Psoas muscle (tissue), 8 donors: ENCODE data around the gene KLC4. TPM values are rescaled to one million over a fixed set of nuclear protein-coding genes. Genes with fewer than 3 reads are reported as not detected.

ENCODE experiments used
- ATAC-seq, 4 donors: fragments of 200-7000 bp; cut with Tn5 transposase; one replicate each; pipeline ENCODE4 v1.9.1; 2020; ENCODE audit warnings: moderate library complexity in 3 of 4, mild to moderate bottlenecking in 2 of 4
- DNase-seq, 2 donors: peaks; one replicate each; pipeline ENCODE4 v3.0.0-alpha.2; 2020
- H3K27ac ChIP-seq: fragments of 200-600 bp; one replicate; pipeline ENCODE4 v1.8.0; 2022
- H3K27me3 ChIP-seq, 3 donors: fragments of 200-600 bp in 1 of 3; one replicate each; pipeline versions ENCODE4 v1.6.1 to v1.8.0; 2013 to 2022; ENCODE audit warnings: low read length in 2 of 3, mild to moderate bottlenecking in 2 of 3, moderate library complexity in 1 of 3; ENCODE audit not compliant: insufficient read depth in 3 of 3
- H3K36me3 ChIP-seq, 2 donors: fragments of 200-600 bp in 1 of 2; one replicate each; pipeline versions ENCODE4 v1.6.1 to v1.8.0; 2013 to 2022; ENCODE audit warnings: low read depth in 1 of 2, mild to moderate bottlenecking in 1 of 2, moderate library complexity in 1 of 2; ENCODE audit not compliant: insufficient read depth in 1 of 2
- H3K4me1 ChIP-seq: fragments of 200-600 bp; one replicate; pipeline ENCODE4 v1.8.0; 2022
- H3K4me3 ChIP-seq: fragments of 200-600 bp; one replicate; pipeline ENCODE4 v1.8.0; 2022; ENCODE audit warnings: mild to moderate bottlenecking
- H3K9me3 ChIP-seq: fragments of 200-600 bp; one replicate; pipeline ENCODE4 v1.8.0; 2022
- CTCF ChIP-seq: fragments of 200-600 bp; IDR thresholded peaks from one replicate; pipeline ENCODE4 v1.8.0; 2022; ENCODE audit warnings: antibody characterized with exemption
- WGBS, 3 donors: extraction: QIAGEN DNeasy Blood & Tissue Kit; methylation state at CpG; one replicate each; pipeline versions ENCODE4 v1.1.6 to v1.1.7; 2013; 5-methylcytosine and 5-hydroxymethylcytosine counted together
- intact Hi-C, 2 donors: fragments of 100-400 bp; cut with DNase I; formaldehyde crosslinking; loops; one replicate each; pipeline versions ENCODE4 v1.11.0 to v1.14.2; 2022
- polyA plus RNA-seq, 3 donors: library from polyadenylated mRNA; stranded (reverse); fragments of 200-250 nt; gene quantifications; one replicate each; pipeline ENCODE4 v1.2.3, GENCODE V29; 2013
- total RNA-seq, 4 donors: library from RNA; stranded (reverse); fragmentation: NEBNext Ultra II Directional in 2 of 4; extraction: Animal tissue kit (Norgen Biotek cat#: 25700) in 2 of 4; gene quantifications; one replicate each; pipeline versions ENCODE4 v1.2.1 to v1.2.4, GENCODE V29; 2021 to 2023
- donor health status: healthy with polysubstance abuse.
- donor health status: DM: no; HTN: no; CAD: no; lungs with moderate emphysema.
- donor health status: Bipolar disorder and iron deficiency.
- donor health status: healthy.
- donor health status: DM: yes; HTN: yes; CAD: no.
- donor health status: DM: no; HTN: no; CAD: no.
- donor health status: DM: no; HTN: no; CAD: no.
- donor health status: DM: yes; HTN: yes; CAD: no.

KLC4 gene
- total and polyA plus RNA-seq, 7 donors: 12.2 to 20.9 (median 14.9) TPM

GRCh38 chr6:43088654-43089056 lies 29.2 kb downstream of the KLC4 start:
- no peak overlapping the region for H3K4me3 ChIP-seq
- H3K27ac ChIP-seq: no peak overlapping the region
- ATAC-seq (no peak), DNase-seq (no peak)
- no peaks in the 10 kb centered on the region for H3K27me3 ChIP-seq
- H3K4me1 ChIP-seq: peaks cover 4% of the 10 kb centered on the region
- 91 to 95% (median 91%) methylated on average over 4 of the region's 4 CpGs for WGBS, 3 donors
- no peaks in the 10 kb centered on the region for H3K9me3 ChIP-seq
- H3K36me3 ChIP-seq: no peaks in the 10 kb centered on the region
- intact Hi-C loops: no loop called here
- no peak for TF ChIP-seq CTCF

DNA sequence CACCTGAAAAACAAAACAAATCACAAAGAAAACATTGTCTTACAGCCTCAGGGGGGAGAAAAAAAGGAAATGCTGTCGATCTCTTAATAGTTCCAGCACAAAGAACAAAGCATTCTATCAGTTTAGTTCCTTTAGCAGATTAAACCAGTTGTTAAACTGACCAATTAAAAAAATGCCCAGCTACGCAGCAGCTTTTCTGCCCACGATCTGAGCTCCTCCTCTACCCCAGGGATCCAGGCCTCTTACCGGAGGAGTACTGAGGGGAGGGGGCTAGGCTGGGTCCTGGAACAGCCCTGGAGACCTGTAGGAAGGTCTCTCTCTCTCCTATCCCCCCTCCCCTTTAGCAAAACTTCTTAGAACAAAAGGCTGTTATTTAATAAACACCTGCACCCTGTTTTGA lies 30.0 kb downstream of the KLC4 start:
- no peak for TF ChIP-seq CTCF
- no peak overlapping the region for H3K27ac ChIP-seq
- H3K36me3 ChIP-seq: no peaks in the 10 kb centered on the region
- no peaks in the 10 kb centered on the region for H3K27me3 ChIP-seq
- no peak overlapping the region for H3K4me3 ChIP-seq
- H3K4me1 ChIP-seq: peaks cover 4% of the 10 kb centered on the region
- no peaks in the 10 kb centered on the region for H3K9me3 ChIP-seq
- 45 to 59% (median 47%) methylated on average over 4 of the region's 4 CpGs for WGBS, 3 donors
- ATAC-seq (no peak), DNase-seq (no peak)
- intact Hi-C loops: no loop called here

DNA sequence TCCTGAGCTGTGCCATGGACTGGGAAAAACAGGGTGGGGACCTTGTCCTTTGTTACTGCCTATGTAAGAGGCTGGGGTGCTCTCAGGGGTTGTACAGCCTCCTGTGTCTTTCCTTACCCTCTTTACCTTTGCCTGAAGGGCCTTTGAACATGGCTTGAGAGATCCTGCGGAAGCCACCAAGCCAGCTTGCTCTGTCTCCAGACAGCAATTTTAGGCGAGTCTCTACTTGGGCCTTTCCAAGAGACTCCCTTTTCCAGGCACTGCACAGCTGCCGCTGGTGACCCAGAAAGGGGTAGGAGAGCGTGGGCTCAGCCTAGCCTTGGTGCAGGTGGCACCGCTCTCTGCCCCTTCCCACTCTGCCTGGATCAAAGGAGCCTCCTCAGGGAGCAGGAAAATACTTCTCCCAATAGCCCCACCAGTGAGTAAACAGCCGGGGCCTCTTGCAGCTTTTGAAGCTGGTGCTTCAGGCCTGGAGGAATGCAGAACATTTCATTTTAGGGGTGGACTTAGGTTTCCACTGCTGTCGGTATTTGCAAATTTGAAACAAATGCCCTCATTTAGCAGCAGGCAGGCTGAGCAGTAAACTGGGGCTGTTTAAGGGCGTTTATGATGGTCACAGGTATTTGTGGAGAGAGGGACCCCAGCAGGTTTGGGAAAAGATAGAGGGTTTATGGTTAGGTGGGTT lies 30.6 kb downstream of the KLC4 start:
- no peaks in the 10 kb centered on the region for H3K27me3 ChIP-seq

DNA sequence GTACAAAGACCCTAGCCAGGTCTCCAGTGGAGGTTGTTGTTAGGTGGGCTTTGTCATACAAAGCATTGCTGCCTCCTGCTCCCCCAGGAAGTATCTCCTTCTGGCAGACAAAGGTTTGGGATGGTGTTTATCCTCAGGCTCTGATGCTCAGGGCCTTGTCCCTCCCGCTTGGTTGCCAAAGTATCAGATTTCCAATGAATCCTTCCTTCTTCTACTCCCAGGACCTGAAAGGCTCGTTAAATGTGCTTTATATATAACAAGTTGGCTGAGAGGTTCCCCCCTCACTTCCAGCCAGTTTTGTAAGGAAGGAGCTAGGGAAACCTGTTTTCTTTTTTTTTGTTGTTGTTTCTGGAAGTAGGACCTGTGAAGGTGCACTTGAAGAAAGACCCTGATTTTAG lies 31.1 kb downstream of the KLC4 start:
- no peak for TF ChIP-seq CTCF
- Histone ChIP-seq H3K27ac (no peak overlapping the region), H3K4me1 (peaks cover 4% of the 10 kb centered on the region), H3K27me3 (no peaks in the 10 kb centered on the region), H3K4me3 (no peak overlapping the region), H3K9me3 (no peaks in the 10 kb centered on the region), H3K36me3 (no peaks in the 10 kb centered on the region)
- DNase-seq (no peak), ATAC-seq (no peak)
- 31 to 51% (median 33%) methylated on average over 2 of the region's 2 CpGs for WGBS, 3 donors
- intact Hi-C loops: no loop called here

More for the DNA sequence above, 30.6 kb downstream of the KLC4 start:
- H3K9me3 ChIP-seq: no peaks in the 10 kb centered on the region
- H3K27ac ChIP-seq: no peak overlapping the region
- intact Hi-C loops: no loop called here
- no peak overlapping the region for H3K4me3 ChIP-seq
- WGBS, 3 donors: 59 to 71% (median 65%) methylated on average over 8 of the region's 8 CpGs
- DNase-seq (no peak), ATAC-seq (no peak)
- peaks cover 4% of the 10 kb centered on the region for H3K4me1 ChIP-seq
- no peak for TF ChIP-seq CTCF
- no peaks in the 10 kb centered on the region for H3K36me3 ChIP-seq

DNA sequence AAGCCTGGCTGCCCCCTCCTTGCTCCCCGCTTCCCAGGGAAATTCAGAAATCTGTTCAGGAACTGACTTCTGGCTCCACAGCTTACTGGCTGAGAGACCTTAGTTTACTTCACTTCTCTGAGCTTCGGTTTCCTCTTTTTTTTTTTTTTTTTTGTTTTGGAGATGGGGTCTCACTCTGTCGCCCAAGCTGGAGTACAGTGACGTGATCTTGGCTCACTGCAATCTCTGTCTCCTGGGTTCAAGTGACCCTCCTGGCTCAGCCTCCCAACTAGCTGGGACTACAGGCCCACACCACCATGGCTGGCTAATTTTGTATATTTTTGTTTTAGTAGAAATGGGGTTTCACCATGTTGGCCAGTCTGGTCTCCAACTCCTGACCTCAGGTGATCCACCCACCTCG lies 31.6 kb downstream of the KLC4 start:
- H3K4me3 ChIP-seq: no peak overlapping the region
- H3K36me3 ChIP-seq: no peaks in the 10 kb centered on the region
- no peaks in the 10 kb centered on the region for H3K9me3 ChIP-seq
- WGBS, 3 donors: 80 to 82% (median 82%) methylated on average over 5 of the region's 5 CpGs
- no peak for TF ChIP-seq CTCF
- no peaks in the 10 kb centered on the region for H3K27me3 ChIP-seq
- intact Hi-C loops: no loop called here
- ATAC-seq (no peak), DNase-seq (no peak)
- H3K4me1 ChIP-seq: peaks cover 4% of the 10 kb centered on the region
- no peak overlapping the region for H3K27ac ChIP-seq
